HL-60/S4 (cell line): ENCODE data around the gene TMSB4X.

Source experiments
- in situ Hi-C: fragments of 300-500 bp; cut with MboI; formaldehyde crosslinking; loops from 2 replicates; pipeline ENCODE4 v1.14.3; 2022; ENCODE audit warnings: low sequenced_read_pairs

Gene TMSB4X

DNA sequence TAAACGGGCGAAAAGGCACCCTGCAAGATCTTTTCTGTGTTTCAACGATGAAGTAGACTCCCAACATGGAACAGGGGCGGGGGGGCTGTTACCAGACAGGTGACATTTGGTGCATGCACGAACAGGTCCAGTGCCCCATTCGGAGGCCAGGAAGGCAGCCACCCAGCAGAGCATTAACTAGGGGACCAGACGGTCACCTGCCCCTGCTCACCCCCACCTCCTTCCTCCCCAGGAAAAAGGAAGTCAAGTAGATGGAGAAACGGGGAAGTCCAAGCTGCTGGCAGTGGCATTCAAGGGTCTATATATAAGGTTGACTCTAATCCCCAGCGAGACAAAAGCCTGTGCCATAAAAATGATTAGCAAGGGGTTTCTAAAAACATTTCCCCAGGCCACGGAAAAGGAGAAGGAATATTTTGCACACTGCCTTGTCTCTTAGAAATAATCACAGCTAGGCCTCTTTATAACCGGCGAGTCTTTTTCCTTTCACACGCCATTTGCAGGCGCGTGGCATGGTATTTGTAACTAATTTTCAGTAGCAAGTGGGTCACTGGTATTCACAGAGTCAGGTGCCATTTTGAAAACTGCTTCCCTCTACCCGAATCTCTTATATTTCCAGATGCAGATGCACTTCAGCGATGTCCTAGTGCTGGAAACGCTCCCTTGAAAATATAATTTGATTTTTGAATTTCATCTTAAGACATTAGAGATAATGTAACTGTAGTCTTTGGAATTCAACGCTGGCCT is 1.2 kb upstream of the TMSB4X start:
- in situ Hi-C loops: loop anchor here (25.0 kb wide), 1 partner anchor 514 kb away; no protein-coding TSS in a partner anchor

DNA sequence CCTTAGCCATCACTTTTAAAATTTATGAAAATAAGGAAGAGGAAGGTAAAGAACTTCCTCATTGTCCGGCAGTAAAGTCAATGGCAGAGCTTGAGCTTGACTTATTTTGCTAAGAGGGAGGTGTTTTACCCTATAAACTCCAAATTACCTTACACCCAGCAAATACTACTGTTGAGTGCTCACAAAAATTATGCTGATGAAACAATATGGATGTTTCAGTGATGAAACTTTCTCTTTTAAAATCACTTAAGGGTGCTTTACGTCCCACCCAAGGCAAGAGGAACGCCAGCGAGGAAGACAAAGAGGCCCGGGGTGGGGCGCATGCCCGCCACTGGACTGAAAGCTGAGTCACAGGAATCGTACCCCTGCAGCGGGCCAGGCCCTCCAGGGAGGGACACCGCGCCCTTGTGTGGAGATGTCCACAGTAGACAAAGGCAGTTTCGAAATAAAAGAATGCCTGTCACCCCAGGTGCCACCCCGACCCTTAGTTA is 560 bp upstream of the TMSB4X start:
- in situ Hi-C loops: loop anchor here (25.0 kb wide), 1 partner anchor 513 kb away; no protein-coding TSS in a partner anchor

DNA sequence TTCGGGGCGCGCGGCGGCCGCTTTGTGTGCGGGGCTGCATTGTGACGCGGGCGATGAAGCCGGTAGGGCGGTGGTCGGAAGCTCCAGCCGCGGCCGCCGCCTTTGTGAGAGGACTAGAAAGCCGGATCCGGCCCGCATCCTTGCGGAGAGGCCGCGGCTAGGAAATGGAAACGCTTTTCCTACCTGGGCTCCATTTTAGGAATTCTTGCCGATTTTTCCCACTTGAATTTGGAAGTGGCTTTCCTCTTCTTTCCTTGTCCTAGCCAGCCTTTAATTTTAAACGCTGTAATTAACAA is 708 bp downstream of the TMSB4X start:
- in situ Hi-C loops: loop anchor here (25.0 kb wide), 1 partner anchor 112 kb away; no protein-coding TSS in a partner anchor

DNA sequence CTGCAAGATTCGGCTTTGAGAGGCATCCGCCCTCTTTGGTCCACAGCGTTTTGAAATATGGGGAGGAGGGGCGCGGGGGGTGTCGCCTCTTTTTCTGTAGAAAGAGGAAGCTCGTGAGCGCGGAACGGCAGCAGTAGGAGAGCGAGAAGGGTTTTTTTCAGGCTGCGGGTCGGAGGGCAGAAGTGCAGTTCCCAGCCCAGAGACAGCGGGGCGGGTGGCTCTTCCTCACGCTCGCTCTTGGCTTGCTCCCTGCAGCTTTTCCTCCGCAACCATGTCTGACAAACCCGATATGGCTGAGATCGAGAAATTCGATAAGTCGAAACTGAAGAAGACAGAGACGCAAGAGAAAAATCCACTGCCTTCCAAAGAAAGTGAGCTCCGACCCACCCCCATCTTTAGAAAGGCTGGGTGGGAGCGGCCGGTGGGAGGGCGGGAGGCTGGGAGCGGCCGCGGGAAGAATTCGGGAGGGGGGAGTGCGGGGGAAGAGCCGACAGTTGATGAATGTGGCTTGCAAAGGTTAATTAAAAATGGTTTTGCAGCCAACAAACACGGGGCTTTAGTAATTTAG is 1.2 kb downstream of the TMSB4X start:
- in situ Hi-C loops: loop anchor here (25.0 kb wide), 1 partner anchor 111 kb away; no protein-coding TSS in a partner anchor

DNA sequence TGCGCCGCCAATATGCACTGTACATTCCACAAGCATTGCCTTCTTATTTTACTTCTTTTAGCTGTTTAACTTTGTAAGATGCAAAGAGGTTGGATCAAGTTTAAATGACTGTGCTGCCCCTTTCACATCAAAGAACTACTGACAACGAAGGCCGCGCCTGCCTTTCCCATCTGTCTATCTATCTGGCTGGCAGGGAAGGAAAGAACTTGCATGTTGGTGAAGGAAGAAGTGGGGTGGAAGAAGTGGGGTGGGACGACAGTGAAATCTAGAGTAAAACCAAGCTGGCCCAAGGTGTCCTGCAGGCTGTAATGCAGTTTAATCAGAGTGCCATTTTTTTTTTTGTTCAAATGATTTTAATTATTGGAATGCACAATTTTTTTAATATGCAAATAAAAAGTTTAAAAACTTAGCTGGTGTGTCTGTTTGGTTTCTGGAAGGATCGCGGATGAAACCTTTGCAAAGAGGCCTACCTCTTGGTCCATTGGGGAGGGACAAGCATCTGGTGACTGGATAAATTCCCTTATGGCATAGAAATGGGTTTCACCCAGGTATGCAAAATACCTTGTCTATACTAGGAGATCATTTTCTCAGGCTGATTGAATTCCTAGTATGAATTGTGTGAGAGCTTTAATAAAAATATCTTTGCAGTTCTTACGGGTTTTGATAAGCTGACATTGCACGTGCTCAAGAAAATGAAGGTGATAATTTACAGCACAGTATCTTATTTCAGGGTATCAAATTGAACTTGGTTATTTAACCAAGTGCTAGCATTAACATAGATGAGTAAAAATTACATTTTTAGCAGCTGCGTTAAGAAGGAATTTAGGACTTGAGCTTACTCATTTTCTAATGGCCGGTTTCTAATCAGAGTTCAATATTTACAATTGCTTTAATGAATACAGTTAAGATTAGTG is 2.2 kb downstream of the TMSB4X start:
- in situ Hi-C loops: loop anchor here (25.0 kb wide), 1 partner anchor 110 kb away; no protein-coding TSS in a partner anchor

DNA sequence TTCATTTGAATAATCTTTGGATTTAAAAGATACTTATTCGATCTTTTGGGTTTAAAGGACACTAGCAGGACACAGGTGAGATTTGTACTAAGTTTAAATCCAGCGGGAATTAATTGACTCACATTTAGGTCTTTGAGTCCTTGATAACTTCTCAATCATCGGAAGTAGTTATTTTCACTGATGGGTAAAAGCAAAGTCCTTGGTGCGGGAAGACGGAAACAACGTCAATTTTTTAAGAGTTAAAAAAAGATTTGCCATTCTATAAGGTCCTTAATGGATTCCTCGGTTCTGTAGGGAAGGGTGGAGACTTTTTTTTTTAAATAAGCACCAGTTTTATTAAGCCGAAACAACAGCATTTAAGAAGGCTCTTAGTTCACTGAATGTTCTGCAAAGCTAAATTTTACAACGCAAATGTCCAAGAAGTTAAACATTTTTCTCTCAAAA is 2.9 kb downstream of the TMSB4X start:
- in situ Hi-C loops: loop anchor here (25.0 kb wide), 1 partner anchor 110 kb away; no protein-coding TSS in a partner anchor

DNA sequence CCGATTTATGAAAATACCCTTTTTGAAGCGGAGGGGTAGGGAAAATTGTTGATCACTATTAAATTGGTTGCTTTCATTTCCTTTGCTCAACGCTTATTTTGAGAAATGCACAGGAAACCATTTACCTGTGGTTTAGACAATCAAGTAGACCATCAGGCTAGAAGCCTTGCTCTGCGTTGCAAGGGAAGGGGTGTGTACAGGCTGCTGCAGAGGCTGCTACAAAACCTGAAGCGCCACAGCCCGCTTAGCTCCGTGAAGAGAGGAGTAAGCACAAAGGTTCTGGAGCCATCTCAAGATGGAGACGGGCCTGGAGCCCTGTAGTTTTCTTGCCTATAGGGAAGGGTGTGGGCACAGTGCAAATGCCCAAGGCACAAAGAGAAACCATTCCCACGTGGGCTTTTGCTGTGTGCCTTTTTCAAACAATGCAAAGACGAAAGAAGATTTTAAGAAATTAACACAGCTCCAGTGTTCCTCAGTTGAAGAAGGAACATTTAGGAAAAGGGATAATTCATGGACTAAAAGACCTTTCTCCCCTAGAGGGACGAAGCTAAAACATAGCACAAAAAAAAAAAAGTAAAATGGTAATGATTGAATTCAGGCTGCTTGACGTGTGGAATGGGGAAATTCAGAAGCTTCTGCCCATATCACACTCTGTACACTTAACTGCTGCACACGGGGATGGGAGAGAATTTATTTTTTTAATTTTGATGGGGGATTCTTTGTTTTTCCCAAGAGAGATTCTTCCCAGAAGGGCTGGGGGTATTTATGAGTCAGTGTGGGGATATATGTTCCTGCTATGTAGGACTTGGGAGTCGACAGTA is 3.5 kb downstream of the TMSB4X start:
- in situ Hi-C loops: loop anchor here (25.0 kb wide), 1 partner anchor 109 kb away; no protein-coding TSS in a partner anchor

DNA sequence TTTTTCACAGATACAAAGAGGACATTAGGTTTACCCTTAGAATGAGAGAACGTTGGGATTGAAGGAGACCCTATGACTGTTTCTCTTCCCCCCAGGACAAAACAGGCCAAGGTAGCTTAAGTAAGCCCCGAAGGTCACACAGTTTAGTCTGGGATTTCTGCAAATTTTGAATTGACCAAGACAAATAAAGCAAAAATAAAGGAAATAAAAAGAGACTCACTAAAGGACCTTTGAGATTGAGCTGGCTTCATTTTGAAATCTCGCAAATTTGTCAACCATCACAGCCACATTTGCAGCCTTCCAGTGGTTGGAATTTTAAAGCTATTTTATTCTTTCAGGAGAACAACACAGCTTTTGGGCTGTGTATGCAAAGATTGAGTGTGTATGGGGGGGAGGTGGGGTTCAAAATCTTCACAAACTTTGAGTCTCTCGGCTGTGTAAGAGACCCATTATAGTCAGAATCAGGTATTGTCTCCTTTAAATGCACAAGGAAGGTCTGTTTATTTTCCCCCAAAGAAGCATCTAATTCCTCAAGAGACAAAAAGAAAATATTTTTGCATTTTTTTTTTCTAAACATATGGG is 4.2 kb downstream of the TMSB4X start:
- in situ Hi-C loops: loop anchor here (25.0 kb wide), 1 partner anchor 108 kb away; no protein-coding TSS in a partner anchor

DNA sequence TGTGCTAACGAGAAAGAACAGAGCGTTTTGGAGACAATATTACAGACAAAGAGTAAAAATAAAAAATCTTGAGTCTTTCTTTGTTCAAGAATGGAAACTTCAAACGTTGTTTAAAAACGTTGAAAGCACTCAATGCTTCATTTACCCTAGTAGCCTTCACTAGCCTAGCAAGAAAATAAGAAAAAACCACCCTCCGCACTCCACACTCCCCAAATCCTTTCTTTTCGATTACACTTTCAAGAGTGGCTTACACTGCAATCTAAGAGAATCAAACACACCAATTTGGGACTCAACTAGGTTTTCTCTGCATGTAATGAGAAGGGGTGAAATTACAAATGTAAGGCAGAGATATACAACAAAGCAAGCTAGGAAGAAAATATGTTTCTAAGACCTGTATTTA is 4.7 kb downstream of the TMSB4X start:
- in situ Hi-C loops: loop anchor here (25.0 kb wide), 1 partner anchor 108 kb away; no protein-coding TSS in a partner anchor

DNA sequence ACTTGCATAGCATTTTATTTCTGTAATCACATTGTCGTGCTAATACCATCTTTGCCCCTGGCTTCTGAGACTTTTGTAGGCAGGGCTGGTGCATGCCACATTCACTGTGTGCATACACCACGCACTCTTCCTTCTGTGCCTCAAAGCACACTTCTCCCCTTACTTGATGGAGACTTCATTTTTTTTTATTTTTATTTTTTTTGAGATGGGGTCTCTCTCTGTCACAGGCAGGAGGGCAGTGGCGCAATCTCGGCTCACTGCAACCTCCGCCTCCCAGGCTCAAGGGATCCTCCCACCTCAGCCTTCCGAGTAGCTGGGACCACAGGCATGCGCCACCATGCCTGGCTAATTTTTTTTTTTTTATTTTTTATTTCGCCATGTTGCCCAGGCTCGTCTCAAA is 5.1 kb downstream of the TMSB4X start:
- in situ Hi-C loops: loop anchor here (25.0 kb wide), 1 partner anchor 107 kb away; no protein-coding TSS in a partner anchor

DNA sequence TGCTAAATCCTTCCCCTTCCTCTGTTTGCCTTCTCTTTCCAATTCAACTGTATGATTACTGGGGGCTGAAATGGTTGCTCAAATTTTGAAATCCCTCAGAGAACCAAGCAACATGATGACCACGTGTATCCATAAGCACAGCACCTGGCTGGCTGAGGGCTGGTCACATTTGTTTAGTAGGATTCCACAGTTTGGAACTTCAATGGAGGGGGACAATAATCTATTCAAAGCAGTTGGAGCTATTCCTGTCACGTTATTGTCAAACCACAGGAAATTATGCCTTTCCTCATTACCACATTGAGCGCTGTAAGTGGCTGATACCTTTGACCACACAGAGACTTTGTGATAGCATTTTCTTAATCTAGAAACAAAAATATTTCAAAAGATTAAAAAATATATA is 7.0 kb downstream of the TMSB4X start:
- in situ Hi-C loops: loop anchor here (25.0 kb wide), 1 partner anchor 105 kb away; no protein-coding TSS in a partner anchor

DNA sequence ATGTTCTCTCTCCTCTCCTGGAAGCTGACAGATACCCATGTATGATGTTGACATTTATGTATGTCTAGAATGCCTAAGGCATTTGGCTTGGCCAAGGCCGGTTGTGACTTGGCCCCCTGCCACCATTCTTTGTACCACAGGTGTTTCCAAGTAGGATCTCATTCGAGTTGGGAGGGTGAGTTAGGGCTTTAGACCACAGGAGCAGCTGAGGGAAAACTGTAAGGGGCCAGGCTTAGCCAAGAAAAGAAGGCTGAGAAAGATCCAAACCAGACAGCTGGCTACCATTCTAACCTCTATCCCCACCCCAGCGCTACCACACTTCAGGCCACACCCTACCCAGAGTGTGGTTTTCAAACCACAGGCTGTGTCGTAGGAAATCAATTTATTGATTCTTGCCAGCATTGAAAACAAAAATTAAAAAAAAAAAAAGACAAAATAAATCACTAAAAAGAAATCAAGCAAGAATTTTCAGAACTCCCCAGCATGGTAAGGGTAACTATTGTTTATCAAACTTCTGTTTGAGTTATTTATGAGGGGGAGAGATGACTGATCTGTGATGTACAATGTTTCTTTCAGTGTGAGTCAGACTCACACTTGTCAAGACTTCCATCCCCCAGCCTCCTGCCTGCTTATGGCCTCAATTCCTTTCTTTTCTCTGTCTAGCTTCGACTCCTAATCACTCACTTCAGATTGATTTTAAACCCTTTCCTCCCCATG is 9.9 kb downstream of the TMSB4X start:
- in situ Hi-C loops: loop anchor here (25.0 kb wide), 1 partner anchor 103 kb away; no protein-coding TSS in a partner anchor

DNA sequence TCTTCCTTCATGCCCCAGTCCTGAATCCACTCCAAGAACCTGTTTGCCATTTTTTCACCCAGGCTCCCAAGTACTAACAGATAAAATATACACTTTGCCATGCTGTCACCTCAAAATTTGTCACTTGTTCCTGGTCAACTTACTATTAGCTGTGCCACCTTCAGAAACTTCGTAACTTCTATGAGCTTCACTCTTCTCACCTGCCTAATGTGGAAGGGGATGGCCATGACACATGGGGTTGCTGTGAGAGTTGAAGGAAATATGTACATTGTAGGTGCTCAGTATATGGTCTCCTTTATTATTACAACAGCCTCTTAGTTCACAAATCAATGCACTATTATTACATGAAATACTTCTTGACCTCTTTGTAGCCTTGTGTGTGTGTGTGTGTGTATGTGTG is 10.4 kb downstream of the TMSB4X start:
- in situ Hi-C loops: loop anchor here (25.0 kb wide), 1 partner anchor 102 kb away; no protein-coding TSS in a partner anchor

DNA sequence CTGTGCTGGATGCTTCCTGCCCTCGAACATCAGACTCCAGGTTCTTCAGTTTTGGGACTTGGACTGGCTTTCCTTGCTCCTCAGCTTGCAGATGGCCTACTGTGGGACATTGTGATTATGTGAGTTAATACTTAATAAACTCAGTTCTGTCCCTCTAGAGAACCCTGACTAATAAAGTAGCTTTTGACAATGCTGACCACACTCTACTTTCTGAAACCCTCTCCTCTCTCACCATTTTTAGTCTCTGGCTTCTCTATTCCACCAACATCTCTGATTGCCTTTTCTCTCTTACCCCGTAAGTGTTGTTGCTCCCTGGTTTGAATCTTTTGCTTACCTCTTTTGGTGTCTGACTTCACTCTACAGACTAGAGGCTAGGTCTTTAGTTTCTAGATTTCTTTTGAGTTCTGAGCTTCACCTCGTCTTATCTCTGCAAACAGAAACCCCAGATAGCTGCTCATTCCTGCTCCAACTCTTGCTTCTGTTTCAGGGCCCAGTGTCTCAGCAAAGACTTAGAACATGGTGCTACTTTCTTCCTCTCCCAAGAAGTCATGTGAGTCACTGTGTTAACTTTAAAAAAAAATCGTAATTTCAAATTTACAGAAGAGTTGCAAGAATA is 11.4 kb downstream of the TMSB4X start:
- in situ Hi-C loops: loop anchor here (25.0 kb wide), 1 partner anchor 101 kb away; no protein-coding TSS in a partner anchor

DNA sequence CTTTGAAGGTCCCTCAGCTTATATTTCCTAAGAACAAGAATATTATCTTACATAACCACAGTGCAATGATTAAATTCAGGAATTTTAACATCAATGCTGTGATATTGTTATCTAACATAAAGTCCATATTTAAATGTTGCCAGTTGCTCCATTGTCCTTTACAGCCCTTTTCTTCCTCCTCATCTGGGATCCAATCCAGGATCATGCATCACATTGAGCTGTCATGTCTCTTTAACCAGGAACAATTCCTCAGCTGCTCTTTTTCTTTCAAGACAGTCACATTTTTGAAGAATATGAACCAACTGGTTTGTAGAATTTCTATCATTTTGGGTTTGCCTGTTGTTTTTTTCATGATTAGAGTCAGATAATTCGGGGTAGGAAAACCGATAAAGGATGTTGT is 12.0 kb downstream of the TMSB4X start:
- in situ Hi-C loops: loop anchor here (25.0 kb wide), 1 partner anchor 100 kb away; no protein-coding TSS in a partner anchor

DNA sequence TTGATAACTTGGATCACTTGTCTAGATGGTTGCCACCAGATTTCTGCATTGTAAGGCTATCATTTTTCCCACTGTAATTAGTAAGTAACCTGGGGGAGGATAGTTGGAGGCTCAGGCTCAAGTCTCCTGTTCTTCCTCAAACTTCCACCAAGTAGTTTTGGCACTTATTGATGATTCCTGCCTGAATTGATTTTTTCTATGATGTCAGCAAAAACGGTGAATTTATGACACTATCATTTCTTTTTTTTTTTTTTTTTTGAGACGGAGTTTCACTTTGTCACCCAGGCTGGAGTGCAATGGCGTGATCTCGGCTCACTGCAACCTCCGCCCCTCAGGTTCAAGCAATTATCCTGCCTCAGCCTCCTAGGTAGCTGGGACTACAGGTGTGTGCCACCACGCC is 12.4 kb downstream of the TMSB4X start:
- in situ Hi-C loops: loop anchor here (25.0 kb wide), 1 partner anchor 100 kb away; no protein-coding TSS in a partner anchor

DNA sequence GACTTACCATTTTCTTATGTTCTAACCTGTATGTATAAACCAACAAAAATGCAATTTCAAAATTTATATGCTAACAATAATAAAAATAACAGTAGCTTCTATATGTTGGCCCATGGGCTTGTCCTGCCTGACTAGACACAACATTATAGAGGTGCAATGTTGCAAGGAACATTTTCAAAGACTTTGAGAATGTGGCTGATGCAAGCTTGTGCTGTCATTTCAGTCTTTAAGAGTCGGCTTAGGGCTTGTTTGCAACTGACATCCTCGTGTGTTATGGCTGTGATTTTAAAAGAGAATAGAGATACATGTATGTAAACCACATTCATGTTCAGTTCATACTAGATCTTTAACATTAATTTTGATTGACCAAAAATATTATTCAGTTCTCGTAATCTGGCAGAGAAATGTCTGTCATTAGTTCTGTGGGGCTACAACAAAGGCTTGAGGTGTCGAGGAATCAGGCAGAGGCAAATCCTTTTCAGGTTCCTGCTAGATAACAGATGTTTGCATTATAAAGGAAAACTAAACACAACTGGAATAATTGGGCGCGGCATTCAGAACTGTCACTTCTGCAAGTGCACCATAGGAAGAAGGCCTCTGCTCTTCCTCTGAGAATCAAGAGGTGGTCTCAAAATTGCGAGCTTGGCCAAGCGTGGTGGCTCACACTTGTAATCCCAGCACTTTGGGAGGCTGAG is 13.1 kb downstream of the TMSB4X start:
- in situ Hi-C loops: loop anchor here (25.0 kb wide), 1 partner anchor 99 kb away; no protein-coding TSS in a partner anchor
